GM12891 (cell line): Measurements from ENCODE around the gene MAML2.
A peak's percentile ranks its signal among the peaks of the same experiment; 100 is the strongest.

Experiments used
- POLR2A ChIP-seq: IDR thresholded peaks from 2 replicates; pipeline ENCODE4 v1.6.1; 2011; ENCODE audit warnings: low read depth, low read length, control low read depth
- POLR2AphosphoS5 ChIP-seq: IDR thresholded peaks from 2 replicates; pipeline ENCODE4 v1.6.1; 2011; ENCODE audit warnings: low read depth, low read length, control low read depth
- SPI1 ChIP-seq: IDR thresholded peaks from 2 replicates; pipeline ENCODE4 v1.6.1; 2011; ENCODE audit warnings: low read depth, low read length, control low read depth

DNA sequence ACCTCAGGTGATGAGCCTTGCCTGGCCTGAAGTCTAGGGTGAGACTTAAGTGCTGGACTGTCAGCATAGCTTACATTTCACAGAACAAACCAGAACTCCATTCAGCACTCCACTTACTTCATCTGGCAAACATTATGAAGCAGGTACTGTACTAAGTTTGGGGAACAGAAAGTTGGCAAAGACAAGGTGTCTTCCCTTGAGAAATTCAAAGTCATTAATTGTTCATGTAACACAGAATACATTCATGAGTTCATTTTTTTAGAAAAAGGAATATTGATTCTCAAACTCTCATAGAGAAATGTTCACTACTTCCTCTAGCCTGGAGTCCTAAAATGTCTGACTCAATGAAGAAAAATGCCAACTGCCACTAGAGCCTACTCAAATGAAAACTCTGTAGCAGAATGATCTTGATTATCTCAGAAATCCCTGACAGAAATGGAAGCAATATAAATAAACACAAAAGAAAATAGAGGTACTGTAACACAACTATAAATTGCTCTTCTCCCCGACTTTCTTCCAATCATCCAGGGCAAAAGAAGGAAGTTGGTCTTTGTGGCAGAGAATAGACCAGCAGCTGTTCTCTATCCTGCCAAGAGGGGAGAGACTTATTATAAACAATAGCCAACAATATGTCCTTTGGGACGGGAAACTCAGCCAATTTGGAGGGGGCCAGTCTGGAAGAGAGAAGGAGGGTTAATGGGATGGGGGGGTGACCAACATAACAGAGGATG, 289.9 kb downstream of the MAML2 start:
- no peak for TF ChIP-seq POLR2AphosphoS5
- TF ChIP-seq POLR2A = no peak
- TF ChIP-seq SPI1 = peak; percentile 76
